Measurements from ENCODE around the gene JOSD2.

Gene JOSD2, protein sequence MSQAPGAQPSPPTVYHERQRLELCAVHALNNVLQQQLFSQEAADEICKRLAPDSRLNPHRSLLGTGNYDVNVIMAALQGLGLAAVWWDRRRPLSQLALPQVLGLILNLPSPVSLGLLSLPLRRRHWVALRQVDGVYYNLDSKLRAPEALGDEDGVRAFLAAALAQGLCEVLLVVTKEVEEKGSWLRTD

DNA sequence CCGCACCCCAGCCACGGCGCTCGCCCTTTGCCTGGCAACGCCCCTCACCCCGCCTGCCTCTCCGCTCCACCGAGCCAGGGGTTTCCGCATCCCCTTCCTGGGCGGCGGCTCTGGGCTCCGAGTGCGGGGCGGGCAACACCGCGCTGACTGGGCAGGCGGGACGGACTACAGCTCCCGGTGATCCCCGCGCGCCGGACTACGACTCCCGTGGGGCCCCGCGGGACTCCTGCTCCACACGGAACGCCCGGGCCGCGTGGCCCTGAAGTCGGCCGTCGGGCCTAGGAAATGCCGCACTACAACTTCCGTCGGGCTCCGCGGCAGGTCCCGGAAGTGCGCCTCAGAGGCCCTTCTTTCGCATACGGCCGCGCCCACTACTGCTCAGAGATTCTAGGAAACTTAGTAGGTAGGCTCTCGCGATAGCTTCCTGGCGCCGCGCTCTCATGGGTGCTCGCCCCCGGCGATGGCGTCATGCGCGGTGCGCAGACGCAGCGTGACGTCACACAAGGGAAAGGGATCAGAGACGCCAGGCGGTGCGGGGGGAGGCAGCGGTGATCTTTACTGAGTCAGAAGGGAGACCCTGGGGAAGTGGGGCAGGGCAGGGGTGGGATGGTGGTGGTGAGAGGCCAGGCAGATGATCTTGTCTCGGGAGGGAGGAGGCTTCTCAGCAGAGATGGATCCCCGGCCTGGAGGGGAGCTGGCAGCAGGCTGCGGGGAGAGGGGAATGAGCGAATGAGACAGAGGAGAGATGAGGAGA lies at the start of gene JOSD2:
Gene JOSD2, minus strand, starts transcription at position 123 of the 754 bp plus-strand sequence. CDS start 760 bp downstream, outside the sequence.
- peak; percentile 99 for DNase-seq

DNA sequence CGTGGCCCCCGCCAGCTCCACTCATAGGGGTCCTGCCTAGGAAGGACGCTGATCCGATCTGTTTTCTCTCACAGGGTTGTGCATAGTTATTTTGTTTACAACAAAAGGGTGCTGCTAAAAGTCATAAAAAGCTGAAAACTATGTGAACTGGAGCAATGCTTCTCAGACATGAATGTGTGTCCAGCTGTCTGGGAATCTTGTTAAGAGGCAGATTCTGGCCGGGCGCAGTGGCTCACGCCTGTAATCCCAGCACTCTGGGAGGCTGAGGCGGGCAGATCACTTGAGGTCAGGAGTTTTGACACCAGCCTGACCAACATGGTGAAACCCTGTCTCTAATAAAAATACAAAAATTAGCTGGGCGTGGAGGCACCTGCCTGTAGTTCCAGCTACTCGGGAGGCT lies 48.6 kb upstream of the JOSD2 start:
- DNase-seq = no peak

- no peak for DNase-seq
Measured at GRCh38 chr19:50558449-50558848, 47.5 kb upstream of the JOSD2 start.

DNA sequence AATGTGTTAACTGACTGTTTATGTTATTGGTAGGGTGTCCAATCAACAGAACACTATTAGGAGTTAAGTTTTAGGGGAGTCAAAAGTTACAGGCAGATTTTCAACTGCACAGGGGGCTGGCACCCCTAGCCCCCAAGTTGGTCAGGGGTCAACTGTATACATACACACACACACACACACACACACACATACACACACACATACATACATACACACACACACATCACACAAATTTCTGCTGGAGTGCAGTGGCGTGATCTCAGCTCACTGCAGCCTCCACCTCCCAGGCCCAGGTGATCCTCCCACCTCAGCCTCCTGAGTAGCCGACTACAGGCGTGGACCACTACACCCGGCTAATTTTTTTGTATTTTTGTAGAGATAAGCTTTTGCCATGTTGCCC lies 47.0 kb upstream of the JOSD2 start:
- no peak for DNase-seq

DNA sequence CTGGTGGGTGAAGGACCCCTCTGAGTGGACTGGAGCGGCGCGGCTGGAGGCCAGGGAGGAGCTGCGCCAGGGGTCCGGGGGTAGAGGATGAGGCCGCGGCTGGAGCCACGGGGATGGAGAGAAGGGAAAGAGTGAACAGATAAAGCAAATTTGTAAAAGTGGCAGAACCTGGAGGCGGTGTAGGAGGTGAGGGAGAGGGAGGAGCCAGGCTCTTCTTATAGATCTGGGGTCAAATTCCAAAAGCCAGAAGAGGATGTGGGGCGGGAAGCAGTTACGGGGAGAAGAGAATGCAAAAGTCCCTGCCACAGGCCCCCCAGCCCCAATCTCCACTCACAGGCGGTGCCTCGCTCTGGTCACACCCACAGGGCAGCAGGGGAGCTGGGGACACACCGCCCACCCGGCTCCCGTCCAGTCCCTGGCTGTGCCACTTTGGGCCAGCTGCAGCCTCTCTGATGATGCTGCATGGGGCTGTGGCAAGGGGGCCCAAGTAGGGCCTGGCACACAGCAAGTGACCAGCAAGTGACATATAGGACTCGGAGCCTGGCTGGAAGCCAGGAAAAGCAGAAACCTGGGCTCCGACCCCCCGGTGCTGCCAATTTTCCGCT lies 46.1 kb upstream of the JOSD2 start:
- no peak for DNase-seq

DNA sequence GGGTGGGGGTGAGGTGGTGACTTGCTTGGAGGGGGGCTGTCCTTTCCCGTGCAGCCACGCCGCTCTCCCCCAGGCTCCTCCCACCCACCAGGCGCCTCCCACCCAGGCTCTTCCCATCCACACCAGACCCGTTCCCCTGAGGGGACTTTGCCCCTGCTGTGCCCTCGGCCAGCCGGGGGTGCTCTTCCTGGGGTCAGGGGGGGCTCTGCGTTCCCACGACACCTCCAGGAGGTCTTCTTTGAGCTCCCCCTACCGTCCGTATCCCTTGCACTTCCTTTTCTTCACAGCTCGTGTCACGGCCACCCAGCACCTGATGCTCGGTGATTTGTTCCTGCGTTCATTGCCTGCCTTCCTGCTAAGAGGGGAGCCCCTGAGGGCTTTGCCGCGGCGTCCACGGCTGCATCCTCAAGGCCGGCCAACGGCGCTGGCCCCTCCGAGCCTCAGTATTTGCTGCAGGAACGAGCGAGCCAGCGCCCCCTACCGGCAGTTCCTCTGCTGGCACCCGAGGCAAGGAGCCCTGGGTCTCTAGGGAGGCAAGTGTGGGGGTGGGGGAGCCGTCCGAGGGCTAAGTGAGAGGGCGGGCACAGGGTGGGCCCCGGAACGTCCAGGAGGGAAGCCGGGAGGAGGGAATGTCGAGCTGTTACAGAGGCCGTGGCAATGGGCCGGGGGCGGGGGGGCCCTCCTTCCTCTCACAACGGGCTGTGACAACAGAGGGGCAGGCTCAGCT lies 45.5 kb upstream of the JOSD2 start:
- peak; percentile 61 to 70 for DNase-seq

- DNase-seq = no peak
Measured at GRCh38 chr19:50555450-50556281, 44.7 kb upstream of the JOSD2 start.

- no peak for DNase-seq
Measured at GRCh38 chr19:50555033-50555432, 44.0 kb upstream of the JOSD2 start.

DNA sequence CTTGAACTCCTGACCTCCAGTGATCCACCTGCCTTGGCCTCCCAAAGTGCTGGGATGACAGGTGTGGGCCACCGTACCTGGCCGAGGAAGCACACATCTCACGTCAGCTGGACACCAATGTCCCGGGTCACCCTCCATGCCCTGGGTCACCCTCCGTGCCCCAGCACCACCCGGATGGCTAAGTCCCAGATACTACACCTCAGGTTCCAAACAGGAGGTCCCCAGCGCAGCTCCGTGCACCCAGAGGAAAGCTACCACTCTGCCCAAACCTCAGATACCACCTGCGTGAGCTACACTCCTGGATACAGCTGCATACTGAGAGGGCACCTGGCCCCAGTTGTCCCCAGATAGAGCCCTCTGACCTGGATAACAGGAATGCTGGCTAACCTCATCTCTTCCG lies 43.2 kb upstream of the JOSD2 start:
- no peak for DNase-seq

DNA sequence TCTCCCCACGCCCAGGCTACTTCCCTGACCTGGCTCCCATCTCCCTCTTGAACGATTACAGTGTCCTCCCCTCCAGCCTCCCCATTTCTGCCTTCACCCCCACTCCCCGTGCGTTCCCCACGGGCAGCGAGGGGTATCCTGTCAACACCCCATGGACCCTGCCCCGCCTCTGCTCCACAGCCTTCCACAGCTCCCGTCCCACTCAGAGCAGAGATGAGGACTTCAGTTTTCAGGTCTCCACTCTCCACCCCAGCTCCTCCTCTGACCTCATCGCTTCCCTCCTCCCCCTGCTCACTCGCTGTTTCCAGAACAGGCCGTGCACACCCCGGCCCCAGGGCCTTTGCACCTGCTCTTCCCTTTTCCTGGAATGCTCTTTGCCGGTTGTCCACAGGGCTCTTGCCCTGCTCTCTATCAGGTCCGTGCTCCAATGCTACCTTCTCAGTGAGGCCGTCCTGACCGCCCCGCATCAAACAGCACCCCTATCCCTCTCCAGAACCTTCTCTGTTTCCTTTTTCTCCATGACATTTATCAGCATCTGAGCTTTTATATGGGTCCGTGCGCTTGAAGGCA lies 42.2 kb upstream of the JOSD2 start:
- no peak for DNase-seq

DNA sequence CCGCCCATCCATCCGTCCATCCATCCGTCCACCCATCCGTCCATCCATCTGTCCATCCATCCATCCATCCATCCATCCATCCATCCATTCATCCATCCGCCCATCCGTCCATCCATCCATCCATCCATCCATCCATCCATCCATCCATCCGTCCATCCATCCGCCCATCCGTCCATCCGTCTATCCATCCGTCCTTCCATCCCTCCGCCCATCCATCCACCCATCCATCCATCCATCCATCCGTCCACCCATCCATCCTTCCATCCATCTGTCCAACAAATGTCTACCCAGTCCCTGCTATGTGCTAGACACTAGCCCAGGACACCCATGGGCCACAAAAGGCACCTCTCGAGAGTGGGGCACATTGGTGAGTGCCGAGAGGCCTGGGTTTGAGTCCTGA lies 41.5 kb upstream of the JOSD2 start:
- no peak for DNase-seq

- no peak for DNase-seq
Measured at GRCh38 chr19:50551715-50552187, 40.8 kb upstream of the JOSD2 start.

GRCh38 chr19:50551034-50551714 lies 40.2 kb upstream of the JOSD2 start:
- DNase-seq = no peak

- no peak for DNase-seq
Measured at GRCh38 chr19:50550594-50550966, 39.6 kb upstream of the JOSD2 start.

- DNase-seq = no peak
Measured at GRCh38 chr19:50549927-50550593, 39.1 kb upstream of the JOSD2 start.

- no peak for DNase-seq
Measured at GRCh38 chr19:50549059-50549926, 38.3 kb upstream of the JOSD2 start.

GRCh38 chr19:50548191-50549058 lies 37.4 kb upstream of the JOSD2 start:
- DNase-seq = no peak

GRCh38 chr19:50547385-50548190 lies 36.6 kb upstream of the JOSD2 start:
- no peak for DNase-seq

Data from CD4-positive, alpha-beta T cell treated with Interferon alpha-2 for 1 hour (primary cell).